Measurements from ENCODE around the gene ADM.

The ADM gene

DNA sequence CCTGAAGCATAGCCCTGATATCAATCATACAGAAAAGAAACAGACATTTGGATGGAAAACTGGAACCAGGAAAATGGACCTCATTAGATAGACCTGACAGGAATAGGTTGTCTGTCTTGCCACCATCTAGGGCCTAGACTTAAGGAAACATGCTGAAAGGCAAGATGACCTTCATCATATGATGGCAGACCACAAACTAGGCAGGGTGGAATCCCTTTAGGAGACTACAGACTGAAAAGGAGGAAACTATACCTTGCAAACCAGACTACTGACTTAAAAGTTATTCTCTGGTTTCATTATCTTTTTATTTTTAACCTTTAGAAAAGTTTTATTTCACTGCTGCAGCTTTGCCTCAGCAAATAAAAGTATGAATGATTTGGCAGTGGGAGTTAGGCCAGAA is 31.1 kb upstream of the ADM start:
- H3K9ac ChIP-seq (ENCODE audit: low read length): no peak overlapping the region
- TF ChIP-seq, protein P1, sequence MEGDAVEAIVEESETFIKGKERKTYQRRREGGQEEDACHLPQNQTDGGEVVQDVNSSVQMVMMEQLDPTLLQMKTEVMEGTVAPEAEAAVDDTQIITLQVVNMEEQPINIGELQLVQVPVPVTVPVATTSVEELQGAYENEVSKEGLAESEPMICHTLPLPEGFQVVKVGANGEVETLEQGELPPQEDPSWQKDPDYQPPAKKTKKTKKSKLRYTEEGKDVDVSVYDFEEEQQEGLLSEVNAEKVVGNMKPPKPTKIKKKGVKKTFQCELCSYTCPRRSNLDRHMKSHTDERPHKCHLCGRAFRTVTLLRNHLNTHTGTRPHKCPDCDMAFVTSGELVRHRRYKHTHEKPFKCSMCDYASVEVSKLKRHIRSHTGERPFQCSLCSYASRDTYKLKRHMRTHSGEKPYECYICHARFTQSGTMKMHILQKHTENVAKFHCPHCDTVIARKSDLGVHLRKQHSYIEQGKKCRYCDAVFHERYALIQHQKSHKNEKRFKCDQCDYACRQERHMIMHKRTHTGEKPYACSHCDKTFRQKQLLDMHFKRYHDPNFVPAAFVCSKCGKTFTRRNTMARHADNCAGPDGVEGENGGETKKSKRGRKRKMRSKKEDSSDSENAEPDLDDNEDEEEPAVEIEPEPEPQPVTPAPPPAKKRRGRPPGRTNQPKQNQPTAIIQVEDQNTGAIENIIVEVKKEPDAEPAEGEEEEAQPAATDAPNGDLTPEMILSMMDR (IDR thresholded peaks at IDR 0.05; ENCODE audit: insufficient read depth, low read length, poor library complexity, severe bottlenecking): no peak
- TF ChIP-seq EZH2phosphoT487 (conservative IDR thresholded peaks at IDR 0.05; ENCODE audit: low read length): no peak
- 0 out of 2 replicates have a peak, but pooled peaks cover 7% of the 10 kb centered on the region for H4K20me1 ChIP-seq (ENCODE audit: low read depth, low read length)
- H3K4me3 ChIP-seq (ENCODE audit: insufficient read depth, low read length, poor library complexity, severe bottlenecking): no peak overlapping the region
- no peaks in the 10 kb centered on the region for H3K9me3 ChIP-seq (ENCODE audit: insufficient read depth, low read length)
- no peaks in the 10 kb centered on the region for H3K9me2 ChIP-seq (replicated peaks; ENCODE audit: insufficient read depth, low read length)
- H2AFZ ChIP-seq (ENCODE audit: low read depth, low read length, severe bottlenecking): no peak overlapping the region
- no peaks in the 10 kb centered on the region for H3K36me3 ChIP-seq (ENCODE audit: low read length)
- no peaks in the 10 kb centered on the region for H3K27me3 ChIP-seq (ENCODE audit: low read length)
- H3F3A ChIP-seq (ENCODE audit: insufficient read depth): no peaks in the 10 kb centered on the region
- H3K27ac ChIP-seq (ENCODE audit: low read depth, low read length): no peak overlapping the region
- H3K79me2 ChIP-seq (ENCODE audit: insufficient read depth, low read length): no peaks in the 10 kb centered on the region
- no peak overlapping the region for H3K4me2 ChIP-seq (ENCODE audit: low read depth, low read length, poor library complexity, severe bottlenecking)

DNA sequence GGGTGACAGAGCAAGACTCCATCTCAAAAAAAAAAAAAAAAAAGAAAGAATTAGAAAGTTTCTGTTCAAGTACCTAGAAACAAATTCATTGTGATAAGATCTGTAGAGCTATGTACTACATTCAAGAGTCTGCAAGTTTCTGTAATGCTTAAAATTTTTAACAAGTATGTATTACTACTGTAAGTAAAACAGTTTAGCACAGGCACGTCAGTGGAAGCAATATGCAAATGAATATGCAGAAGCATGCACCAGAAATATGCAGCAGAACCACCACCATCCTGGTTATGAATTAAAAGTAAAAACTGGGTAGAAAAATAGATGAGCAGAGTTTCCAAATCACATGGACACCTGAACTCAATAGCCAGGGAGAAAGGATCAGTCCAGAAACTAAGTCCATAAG is 30.1 kb upstream of the ADM start:
- no peaks in the 10 kb centered on the region for H3K9me3 ChIP-seq (ENCODE audit: insufficient read depth, low read length)
- no peak overlapping the region for H2AFZ ChIP-seq (ENCODE audit: low read depth, low read length, severe bottlenecking)
- no peaks in the 10 kb centered on the region for H3F3A ChIP-seq (ENCODE audit: insufficient read depth)
- no peaks in the 10 kb centered on the region for H3K27me3 ChIP-seq (ENCODE audit: low read length)
- no peak overlapping the region for H3K4me2 ChIP-seq (ENCODE audit: low read depth, low read length, poor library complexity, severe bottlenecking)
- TF ChIP-seq, protein P1 (IDR thresholded peaks at IDR 0.05; ENCODE audit: insufficient read depth, low read length, poor library complexity, severe bottlenecking): no peak
- no peak for TF ChIP-seq EZH2phosphoT487 (conservative IDR thresholded peaks at IDR 0.05; ENCODE audit: low read length)
- no peak overlapping the region for H3K4me3 ChIP-seq (ENCODE audit: insufficient read depth, low read length, poor library complexity, severe bottlenecking)
- H3K9me2 ChIP-seq (replicated peaks; ENCODE audit: insufficient read depth, low read length): no peaks in the 10 kb centered on the region
- no peaks in the 10 kb centered on the region for H3K79me2 ChIP-seq (ENCODE audit: insufficient read depth, low read length)
- no peak overlapping the region for H3K9ac ChIP-seq (ENCODE audit: low read length)
- H3K27ac ChIP-seq (ENCODE audit: low read depth, low read length): no peak overlapping the region
- H4K20me1 ChIP-seq (ENCODE audit: low read depth, low read length): 0 out of 2 replicates have a peak, but pooled peaks cover 7% of the 10 kb centered on the region
- no peaks in the 10 kb centered on the region for H3K36me3 ChIP-seq (ENCODE audit: low read length)

DNA sequence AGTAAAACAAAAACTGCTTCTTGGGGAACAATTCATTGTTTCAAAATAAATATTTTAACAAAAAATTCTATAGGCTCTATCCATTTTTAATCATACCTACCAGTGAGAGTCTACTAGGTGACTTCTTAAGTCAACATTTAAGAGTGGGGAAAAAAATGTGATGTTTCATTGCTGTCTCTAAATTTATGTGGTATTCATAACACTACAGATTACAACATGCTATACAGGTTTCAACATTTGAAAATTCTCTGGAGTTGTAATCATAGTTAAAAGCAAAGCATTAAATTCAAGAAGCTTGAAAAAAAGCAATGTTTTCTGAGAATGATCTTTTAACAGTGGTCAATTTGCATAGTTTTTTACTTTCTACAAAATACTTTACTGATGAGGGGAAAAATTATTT is 29.2 kb upstream of the ADM start:
- Histone ChIP-seq H3K27ac (ENCODE audit: low read depth, low read length) (no peak overlapping the region), H3K4me2 (ENCODE audit: low read depth, low read length, poor library complexity, severe bottlenecking) (no peak overlapping the region), H3K27me3 (ENCODE audit: low read length) (no peaks in the 10 kb centered on the region), H3K9me2 (replicated peaks; ENCODE audit: insufficient read depth, low read length) (no peaks in the 10 kb centered on the region), H3K4me3 (ENCODE audit: insufficient read depth, low read length, poor library complexity, severe bottlenecking) (no peak overlapping the region), H4K20me1 (ENCODE audit: low read depth, low read length) (0 out of 2 replicates have a peak, but pooled peaks cover 7% of the 10 kb centered on the region), H3K9ac (ENCODE audit: low read length) (no peak overlapping the region), H3K36me3 (ENCODE audit: low read length) (no peaks in the 10 kb centered on the region), H3K79me2 (ENCODE audit: insufficient read depth, low read length) (no peaks in the 10 kb centered on the region), H3F3A (ENCODE audit: insufficient read depth) (no peaks in the 10 kb centered on the region), H3K9me3 (ENCODE audit: insufficient read depth, low read length) (no peaks in the 10 kb centered on the region), H2AFZ (ENCODE audit: low read depth, low read length, severe bottlenecking) (no peak overlapping the region)
- TF ChIP-seq, protein P1 (IDR thresholded peaks at IDR 0.05; ENCODE audit: insufficient read depth, low read length, poor library complexity, severe bottlenecking): no peak
- no peak for TF ChIP-seq EZH2phosphoT487 (conservative IDR thresholded peaks at IDR 0.05; ENCODE audit: low read length)

Data from SU-DHL-6 (cell line).